Astrocyte of the spinal cord (primary cell): ENCODE data around the gene PRKRA.

Source experiments
- DNase-seq: peaks from one replicate; pipeline ENCODE4 v3.0.0; 2011; ENCODE audit warnings: low read depth, low spot score
- H3K4me3 ChIP-seq: 2 replicates; pipeline ENCODE4 v1.5.1; 2011; ENCODE audit warnings: low read depth, mild to moderate bottlenecking, low read length, moderate library complexity
- CTCF ChIP-seq: IDR thresholded peaks from 2 replicates; pipeline ENCODE4 v1.5.1; 2012; ENCODE audit warnings: low read depth, mild to moderate bottlenecking, low read length, inconsistent platforms
- in situ Hi-C: cut with HindIII; loops from 2 replicates; pipeline ENCODE4 v1.10.0; 2017; ENCODE audit warnings: low sequenced_read_pairs

The PRKRA gene

GRCh38 chr2:178385595-178386148 lies 65.3 kb downstream of the PRKRA start:
- in situ Hi-C loops, result no loop called here
- TF ChIP-seq CTCF, result no peak
- DNase-seq, result no peak
- H3K4me3 ChIP-seq, result no peak overlapping the region

- no peak for TF ChIP-seq CTCF
- in situ Hi-C loops, result no loop called here
These were observed 67.3 kb downstream of the PRKRA start for GRCh38 chr2:178383718-178384117.

More at GRCh38 chr2:178383718-178384117, 67.3 kb downstream of the PRKRA start:
- no peak overlapping the region for H3K4me3 ChIP-seq
- no peak for DNase-seq
